Measurements from ENCODE around the gene PLA2G4E.

- peak in 1 of 12 donors; percentile 4 for TF ChIP-seq CTCF (IDR thresholded peaks at IDR 0.05)
- no peak for TF ChIP-seq POLR2A (IDR thresholded peaks at IDR 0.05)
These were observed 46.0 kb upstream of the PLA2G4E start for GRCh38 chr15:42066764-42067415.

Data from heart left ventricle (tissue), 13 donors.